Epithelial cell of proximal tubule (primary cell): ENCODE data around the gene FBLN1. TPM values are rescaled to one million over a fixed set of nuclear protein-coding genes. Genes with fewer than 3 reads are reported as not detected.
"Not testable (repeated sequence)": the region's sequence is repeated elsewhere in the genome, so short reads cannot be mapped to it uniquely, and the experiment has no call there.

Experiments
- DNase-seq: peaks from one replicate; pipeline ENCODE4 v3.0.0-alpha.2; 2011; ENCODE audit warnings: low read depth
- H3K4me3 ChIP-seq: 2 replicates; pipeline ENCODE4 v1.5.1; 2011; ENCODE audit warnings: low read depth, mild to moderate bottlenecking, low read length
- total RNA-seq: library from RNA; depleted of rRNA; stranded (reverse); fragments of >200 nt; gene quantifications from 2 replicates; pipeline ENCODE4 v1.2.3, GENCODE V29; 2015
- TF ChIP-seq, protein P1 (sequence below): conservative IDR thresholded peaks from 2 replicates; pipeline ENCODE4 v1.5.1; 2012; ENCODE audit warnings: low read depth, mild to moderate bottlenecking, low read length

The FBLN1 gene
- total RNA-seq, 1 donor from 2014 or later = 58.5 TPM

GRCh38 chr22:45552017-45552411, 49.3 kb downstream of the FBLN1 start:
- TF ChIP-seq, protein P1, sequence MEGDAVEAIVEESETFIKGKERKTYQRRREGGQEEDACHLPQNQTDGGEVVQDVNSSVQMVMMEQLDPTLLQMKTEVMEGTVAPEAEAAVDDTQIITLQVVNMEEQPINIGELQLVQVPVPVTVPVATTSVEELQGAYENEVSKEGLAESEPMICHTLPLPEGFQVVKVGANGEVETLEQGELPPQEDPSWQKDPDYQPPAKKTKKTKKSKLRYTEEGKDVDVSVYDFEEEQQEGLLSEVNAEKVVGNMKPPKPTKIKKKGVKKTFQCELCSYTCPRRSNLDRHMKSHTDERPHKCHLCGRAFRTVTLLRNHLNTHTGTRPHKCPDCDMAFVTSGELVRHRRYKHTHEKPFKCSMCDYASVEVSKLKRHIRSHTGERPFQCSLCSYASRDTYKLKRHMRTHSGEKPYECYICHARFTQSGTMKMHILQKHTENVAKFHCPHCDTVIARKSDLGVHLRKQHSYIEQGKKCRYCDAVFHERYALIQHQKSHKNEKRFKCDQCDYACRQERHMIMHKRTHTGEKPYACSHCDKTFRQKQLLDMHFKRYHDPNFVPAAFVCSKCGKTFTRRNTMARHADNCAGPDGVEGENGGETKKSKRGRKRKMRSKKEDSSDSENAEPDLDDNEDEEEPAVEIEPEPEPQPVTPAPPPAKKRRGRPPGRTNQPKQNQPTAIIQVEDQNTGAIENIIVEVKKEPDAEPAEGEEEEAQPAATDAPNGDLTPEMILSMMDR = no peak
- no peak overlapping the region for H3K4me3 ChIP-seq
- DNase-seq = no peak

GRCh38 chr22:45552580-45553350, 50.1 kb downstream of the FBLN1 start:
- TF ChIP-seq, protein P1 = peak; percentile 48
- peak; percentile 19 for DNase-seq
- H3K4me3 ChIP-seq = no peak overlapping the region

DNA sequence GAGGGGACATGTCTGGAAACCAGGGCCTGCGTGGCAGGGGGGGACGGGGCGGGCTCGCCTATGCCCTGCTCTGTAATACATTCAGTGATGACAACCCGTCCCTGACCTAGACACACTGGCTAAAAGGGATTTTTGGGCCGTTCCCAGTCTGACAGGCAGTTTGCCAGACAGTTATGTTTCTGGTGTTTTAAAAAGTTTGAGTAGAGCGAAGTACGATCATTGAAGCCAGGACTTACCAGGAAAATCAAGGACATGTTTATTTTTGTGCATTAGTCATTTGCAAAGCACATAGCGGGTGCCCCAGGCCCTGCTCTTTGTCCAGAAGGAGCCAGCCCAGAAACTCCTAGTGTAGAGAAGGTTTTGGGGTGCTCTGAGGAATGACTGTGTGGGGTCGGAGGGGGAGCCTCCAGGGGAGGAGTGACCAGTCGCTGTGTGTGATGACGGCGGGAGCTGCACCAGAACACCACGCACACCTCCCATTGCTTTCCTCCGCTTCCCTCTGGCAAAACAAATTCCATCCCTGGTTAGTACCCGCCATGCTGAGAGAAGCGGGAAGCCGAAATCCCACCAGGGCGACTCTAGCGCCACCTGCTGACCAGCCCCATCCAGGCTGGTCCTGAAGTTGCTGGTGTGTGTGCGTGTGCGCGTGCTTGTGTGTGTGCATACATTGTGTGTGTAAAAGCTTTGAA, 50.8 kb downstream of the FBLN1 start:
- peak; percentile 10 for DNase-seq
- TF ChIP-seq, protein P1 = peak; percentile 99
- H3K4me3 ChIP-seq = no peak overlapping the region

DNA sequence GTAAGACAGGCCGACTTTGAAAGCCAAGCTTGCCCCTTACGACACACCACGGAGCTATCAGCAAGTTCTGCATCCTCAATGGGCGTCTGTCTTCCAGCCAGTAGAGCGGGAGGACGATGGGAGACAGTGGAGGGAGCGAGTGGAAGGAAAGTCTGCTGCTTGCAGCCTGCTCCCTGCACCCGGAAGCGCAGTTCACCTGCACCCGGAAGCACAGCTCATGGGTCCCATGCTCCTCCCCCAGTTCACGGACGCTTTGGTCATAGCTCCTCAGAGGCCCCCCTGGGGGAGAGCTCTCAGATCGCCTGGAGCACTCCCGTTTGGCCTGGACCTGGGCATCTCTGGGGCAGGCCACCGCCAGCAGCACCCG, 51.3 kb downstream of the FBLN1 start:
- H3K4me3 ChIP-seq = no peak overlapping the region
- TF ChIP-seq, protein P1 = no peak
- DNase-seq = no peak

DNA sequence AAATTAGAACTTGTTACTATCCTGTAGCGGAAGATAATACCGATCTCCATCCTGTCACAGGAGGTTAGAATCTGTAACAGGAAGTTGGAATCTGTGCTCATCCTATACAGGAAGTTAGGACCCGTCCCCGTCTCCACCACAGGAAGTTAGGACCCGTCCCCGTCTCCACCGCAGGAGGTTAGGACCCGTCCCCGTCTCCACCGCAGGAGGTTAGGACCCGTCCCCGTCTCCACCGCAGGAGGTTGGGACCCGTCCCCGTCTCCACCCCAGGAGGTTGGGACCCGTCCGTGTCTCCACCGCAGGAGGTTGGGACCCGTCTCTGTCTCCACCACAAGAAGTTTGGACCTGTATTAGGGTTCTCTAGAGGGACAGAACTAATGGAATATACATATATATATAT, 52.2 kb downstream of the FBLN1 start:
- DNase-seq = no peak
- TF ChIP-seq, protein P1 = no peak
- H3K4me3 ChIP-seq = no peak overlapping the region

- H3K4me3 ChIP-seq, DNase-seq: not testable (repeated sequence)
Observed at GRCh38 chr22:45557926-45558325, 55.2 kb downstream of the FBLN1 start.

DNA sequence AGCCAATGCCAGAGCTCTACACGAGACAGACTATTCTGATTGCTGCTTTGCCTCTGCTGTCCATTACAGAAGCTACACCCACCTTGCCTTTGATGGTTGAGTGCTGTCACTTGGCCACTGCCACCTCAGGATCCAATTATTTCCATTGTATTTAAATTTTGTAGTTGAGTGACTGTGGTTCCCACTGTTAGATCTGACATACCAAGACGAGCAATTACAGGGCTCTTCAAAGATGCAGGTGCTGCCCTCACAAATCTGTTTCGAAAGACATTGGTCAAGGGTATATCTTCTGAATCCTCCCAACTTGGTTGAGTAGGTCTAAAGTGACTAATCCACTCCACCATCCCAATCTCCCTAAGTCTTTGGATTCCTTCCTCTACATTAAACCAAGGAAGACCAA, 57.4 kb downstream of the FBLN1 start:
- DNase-seq, H3K4me3 ChIP-seq: not testable (repeated sequence)

GRCh38 chr22:45560761-45561160, 58.1 kb downstream of the FBLN1 start:
- H3K4me3 ChIP-seq, DNase-seq: not testable (repeated sequence)
